Raji (cell line): Measurements from ENCODE around the gene DRC7.

Source experiments
- POLR2A ChIP-seq: IDR thresholded peaks from 2 replicates; pipeline ENCODE4 v1.6.1; 2011; ENCODE audit warnings: low read depth, low read length, control low read depth; ENCODE audit not compliant: insufficient read depth

DRC7 gene

GRCh38 chr16:57729182-57729484, 34.5 kb downstream of the DRC7 start:
- TF ChIP-seq POLR2A, result no peak

DNA sequence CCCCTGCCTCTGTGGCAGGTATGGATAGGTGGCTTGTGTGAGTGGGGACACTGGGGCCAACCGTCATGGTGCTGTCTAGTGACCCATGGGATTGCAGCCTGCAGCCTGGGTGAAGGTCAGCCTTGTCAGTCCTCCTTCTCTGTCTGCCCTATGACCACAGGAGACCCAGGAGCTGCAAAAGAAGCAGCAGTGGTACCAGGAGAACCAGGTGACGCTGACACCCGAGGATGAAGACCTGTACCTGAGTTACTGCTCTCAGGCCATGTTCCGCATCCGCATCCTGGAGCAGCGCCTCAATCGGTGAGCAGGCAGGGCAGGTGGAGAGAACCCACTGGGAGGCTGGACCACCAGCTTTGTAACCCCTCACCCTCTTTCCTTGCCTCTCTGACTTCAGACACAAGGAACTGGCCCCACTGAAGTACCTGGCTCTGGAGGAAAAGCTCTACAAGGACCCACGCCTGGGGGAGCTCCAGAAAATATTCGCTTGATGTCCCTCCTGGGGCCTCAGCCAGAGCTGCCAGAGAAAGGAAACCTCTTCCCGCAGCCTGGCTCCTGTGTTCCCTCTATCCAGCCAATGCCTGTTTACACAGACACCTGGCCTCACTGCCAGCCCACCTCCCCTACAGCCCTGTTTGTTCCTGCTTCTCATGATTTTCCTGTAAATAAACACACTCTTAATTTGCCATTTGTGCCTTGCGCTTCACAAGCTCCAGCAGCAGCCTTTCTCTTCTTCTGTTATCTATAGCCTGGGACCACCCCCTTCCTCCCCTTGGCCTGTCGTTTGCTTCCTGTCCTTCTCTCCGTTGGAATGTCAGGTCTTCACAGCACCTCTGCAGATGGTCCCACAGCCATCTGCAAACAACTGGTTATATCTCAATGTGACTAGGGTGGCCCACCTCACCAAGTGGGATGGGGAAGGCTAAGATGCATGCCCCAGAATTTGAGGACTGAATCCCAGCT, 36.4 kb downstream of the DRC7 start:
- no peak for TF ChIP-seq POLR2A

- TF ChIP-seq POLR2A, result no peak
Measured at GRCh38 chr16:57732037-57732436, 37.4 kb downstream of the DRC7 start.

DNA sequence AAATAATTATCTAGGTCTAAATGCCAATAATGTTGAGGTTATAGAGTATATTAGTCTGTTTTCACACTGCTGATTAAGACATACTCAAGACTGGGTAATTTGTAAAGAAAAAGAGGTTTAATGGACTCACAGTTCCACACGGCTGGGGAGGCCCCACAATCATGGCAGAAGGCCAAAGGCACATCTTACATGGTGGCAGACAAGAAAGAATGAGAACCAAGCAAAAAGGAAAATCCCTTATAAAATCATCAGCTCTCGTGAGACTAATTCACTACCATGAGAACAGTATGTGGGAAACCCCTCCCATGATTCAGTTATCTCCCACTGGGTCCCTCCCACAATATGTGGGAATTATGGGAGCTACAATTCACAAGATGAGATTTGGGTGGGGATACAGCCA, 38.1 kb downstream of the DRC7 start:
- TF ChIP-seq POLR2A, result no peak

- TF ChIP-seq POLR2A, result no peak
Measured at GRCh38 chr16:57734308-57734924, 39.8 kb downstream of the DRC7 start.

GRCh38 chr16:57734925-57735754, 40.5 kb downstream of the DRC7 start:
- peak; percentile 49; the same call in 1 of the 2 replicates for TF ChIP-seq POLR2A

- TF ChIP-seq POLR2A, result peak; percentile 62
Measured at GRCh38 chr16:57735755-57736418, 41.3 kb downstream of the DRC7 start, which contains the start of gene KATNB1. KATNB1 (plus strand) TSS chr16:57735770; CDS start chr16:57737244, 1,474 bp downstream.

GRCh38 chr16:57736419-57737351, 42.1 kb downstream of the DRC7 start:
- no peak for TF ChIP-seq POLR2A

DNA sequence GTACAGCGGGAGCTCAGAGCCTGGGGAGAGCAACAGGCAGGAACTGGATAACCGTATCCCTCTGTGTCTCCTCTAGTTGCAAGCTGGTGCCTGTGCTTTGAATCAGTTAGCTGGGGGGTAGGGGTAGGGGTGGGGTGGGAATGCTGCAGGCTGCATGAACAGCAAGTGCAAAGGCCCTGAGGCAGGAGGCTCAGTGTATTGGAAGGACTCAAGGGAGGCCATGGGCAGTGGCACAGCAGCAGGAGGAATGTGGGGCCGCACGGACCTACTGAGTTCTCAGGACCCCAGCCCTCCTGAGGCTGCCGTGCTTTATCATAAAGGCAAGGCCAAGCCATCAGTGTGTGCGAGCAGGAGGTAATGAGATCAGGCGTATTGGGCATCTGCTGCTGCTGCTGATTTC, 44.2 kb downstream of the DRC7 start:
- TF ChIP-seq POLR2A, result no peak

- no peak for TF ChIP-seq POLR2A
Measured at GRCh38 chr16:57739756-57740422, 45.3 kb downstream of the DRC7 start.

DNA sequence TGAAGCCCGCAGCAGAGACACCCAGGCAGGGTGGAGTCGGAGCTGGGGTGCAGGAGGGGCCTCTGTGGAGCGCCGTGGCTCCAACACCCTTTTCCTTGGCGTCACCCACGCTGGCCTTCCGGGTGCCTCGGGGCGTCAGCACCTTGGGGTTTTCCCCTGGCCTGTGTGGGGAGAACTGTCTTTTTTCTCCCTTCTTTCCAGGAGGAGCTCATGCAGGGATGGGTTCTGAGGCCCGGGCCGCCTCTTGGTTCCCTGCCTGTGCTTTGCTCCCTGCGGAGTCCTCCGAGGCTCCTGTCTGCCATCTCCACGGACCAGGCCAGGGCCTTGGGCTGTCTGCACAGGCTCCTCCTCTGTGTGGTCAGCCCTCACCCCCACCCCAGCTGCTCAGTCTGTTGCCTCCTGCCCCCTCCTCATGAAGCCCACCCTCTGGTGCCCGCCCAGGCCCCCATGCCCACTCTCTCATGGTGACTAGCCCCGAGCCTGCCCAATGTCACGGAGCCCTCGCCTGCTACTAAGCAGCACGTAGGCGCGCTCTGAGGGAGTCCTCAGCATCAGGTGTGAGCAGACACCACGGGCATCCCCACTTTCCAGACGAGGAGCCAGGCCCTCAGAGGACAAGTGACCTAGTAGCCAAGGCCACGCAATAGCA, 45.9 kb downstream of the DRC7 start:
- TF ChIP-seq POLR2A, result no peak

GRCh38 chr16:57741660-57742191, 47.1 kb downstream of the DRC7 start:
- TF ChIP-seq POLR2A, result no peak

GRCh38 chr16:57742543-57742942, 47.9 kb downstream of the DRC7 start:
- TF ChIP-seq POLR2A, result no peak
